GM18907 (cell line): ENCODE measurements around the gene C6orf52.
"Not testable (repeated sequence)": the region's sequence is repeated elsewhere in the genome, so short reads cannot be mapped to it uniquely, and the experiment has no call there.

Experiments used
- ATAC-seq: cut with Tn5 transposase; IDR thresholded peaks from one replicate; pipeline ENCODE4 v1.9.1; 2021; ENCODE audit warnings: mild to moderate bottlenecking, moderate library complexity; ENCODE audit not compliant: unreplicated experiment

Gene C6orf52

DNA sequence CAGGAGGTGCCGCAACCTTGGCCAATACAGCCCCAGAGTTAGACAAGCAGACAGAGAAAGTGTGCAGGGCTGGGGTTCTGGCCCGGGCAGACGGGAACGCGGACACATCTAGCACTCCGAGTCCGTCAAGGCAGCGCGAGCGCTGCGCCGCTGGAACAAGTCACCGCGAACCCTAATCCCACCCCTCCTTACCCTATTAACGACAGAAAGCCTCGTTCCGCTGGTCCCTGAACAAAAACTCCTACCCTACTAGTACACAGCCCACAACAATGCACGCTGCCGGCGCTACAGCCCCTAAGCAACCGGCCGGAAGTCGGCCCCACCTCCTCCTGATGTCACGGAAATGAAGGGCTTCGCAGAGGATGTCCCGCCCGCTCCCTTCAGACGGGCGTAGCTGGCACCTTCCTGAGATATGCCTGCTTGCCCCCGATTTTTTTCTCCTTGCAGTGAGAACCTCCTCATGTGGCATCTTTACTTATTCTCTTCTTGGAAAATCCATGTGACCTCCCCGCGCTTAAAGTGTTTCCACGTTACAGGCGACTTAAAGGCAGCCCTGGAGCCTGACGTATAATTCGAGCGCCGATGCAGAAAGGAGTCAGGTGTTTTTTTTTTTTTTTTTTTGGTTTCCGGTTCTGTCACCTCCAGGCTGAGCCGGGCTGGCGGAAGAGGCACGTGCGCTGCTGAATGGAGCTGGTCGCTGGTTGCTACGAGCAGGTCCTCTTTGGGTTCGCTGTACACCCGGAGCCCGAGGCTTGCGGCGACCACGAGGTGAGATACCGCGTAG lies at the start of gene C6orf52, which contains the start of gene PAK1IP1:
C6orf52 (minus strand) TSS at position 315 of the 784 bp plus-strand sequence. CDS start 7,066 bp downstream, outside the sequence.
PAK1IP1 (plus strand) TSS at position 671 of the 784 bp plus-strand sequence; CDS start at position 685, 14 bp downstream.
- ATAC-seq = peak; percentile 99

GRCh38 chr6:10743515-10743914 lies 49.1 kb upstream of the C6orf52 start:
- ATAC-seq = no peak

GRCh38 chr6:10742251-10742650 lies 47.8 kb upstream of the C6orf52 start:
- no peak for ATAC-seq

- not testable (repeated sequence) for ATAC-seq
These were observed 47.2 kb upstream of the C6orf52 start for GRCh38 chr6:10741643-10742042.

DNA sequence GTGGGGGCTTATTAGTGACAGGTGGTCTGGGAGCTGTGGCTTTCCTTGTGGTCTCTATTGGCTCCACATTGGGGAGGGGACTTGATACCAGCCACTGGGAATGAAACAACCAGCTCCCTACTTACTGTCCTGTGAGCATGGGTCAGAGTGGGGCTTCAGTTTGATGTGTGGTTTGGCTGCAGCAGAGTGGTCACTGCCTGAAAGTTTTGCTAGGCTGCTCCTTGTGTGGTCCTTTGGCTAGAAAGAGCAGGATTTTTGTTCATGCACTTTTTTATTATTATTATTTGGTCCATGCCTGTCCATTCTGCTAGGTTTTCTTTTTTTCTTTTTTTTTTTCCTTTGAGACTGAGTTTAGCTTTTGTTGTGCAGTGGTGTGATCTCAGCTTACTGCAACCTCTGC lies 45.6 kb upstream of the C6orf52 start:
- no peak for ATAC-seq

- ATAC-seq = no peak
These were observed 42.3 kb upstream of the C6orf52 start for GRCh38 chr6:10736731-10737130.

DNA sequence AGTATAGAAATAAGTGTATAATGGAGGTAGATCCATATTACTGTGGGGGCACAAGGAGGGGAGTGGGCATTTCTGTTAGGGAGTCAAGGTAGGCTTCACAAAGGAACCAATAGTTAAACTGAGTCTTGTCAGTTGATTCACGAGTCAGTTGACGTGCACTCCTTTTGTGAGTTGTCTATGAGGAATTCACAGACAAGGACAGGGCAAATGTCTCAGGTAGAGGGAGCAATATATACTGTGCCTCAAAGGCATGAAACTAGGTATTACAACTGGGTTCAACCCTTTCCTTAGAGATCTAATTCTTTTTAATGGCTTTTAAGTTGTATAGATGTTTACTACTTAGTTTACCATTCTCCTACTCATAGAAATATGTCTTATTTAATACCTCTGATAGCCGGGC lies 39.4 kb upstream of the C6orf52 start:
- ATAC-seq = no peak

DNA sequence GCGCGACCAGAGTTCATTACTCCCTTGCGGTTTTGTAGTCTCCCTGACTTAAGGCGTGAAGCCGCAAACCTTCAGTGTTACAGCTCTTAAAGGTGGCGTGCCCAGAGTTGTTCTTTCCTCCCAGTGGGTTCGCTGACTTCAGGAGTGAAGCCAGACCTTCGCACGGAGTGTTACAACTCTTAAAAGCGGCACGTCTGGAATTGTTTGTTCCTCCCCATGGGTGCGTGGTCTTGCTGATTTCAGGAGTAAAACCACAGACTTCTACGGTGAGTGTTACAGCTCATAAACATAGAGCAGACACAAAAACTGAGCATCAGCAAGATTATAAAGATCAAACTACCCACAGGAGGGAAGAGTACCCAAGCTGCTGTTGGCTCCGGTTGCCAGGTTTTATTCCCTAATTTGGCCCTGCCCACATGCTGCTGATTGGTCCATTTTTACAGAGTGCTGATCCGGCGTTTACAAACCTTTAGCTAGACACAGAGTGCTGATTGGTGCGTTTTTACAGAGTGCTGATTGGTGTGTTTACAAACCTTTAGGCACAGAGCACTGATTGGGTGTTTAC lies 38.8 kb upstream of the C6orf52 start:
- ATAC-seq = no peak

DNA sequence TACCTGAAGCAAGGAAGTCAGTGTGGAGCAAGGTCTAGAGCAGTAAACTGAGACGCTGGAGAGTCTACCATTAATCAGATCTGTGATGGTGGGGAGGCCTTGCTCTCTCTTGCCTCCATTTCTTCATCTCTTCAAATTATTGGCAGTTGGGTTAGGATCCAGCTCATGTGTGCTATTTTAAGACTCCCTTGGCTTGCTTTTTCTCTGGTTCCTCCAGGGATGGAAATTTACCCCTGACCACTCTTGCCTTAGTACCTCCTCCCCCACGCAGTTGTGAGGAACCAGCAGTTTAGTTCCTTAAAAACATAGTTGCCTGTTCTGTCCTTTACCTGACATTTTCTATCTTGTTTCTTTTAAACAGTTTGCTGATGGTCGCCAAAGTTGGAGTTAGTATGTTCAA lies 35.8 kb upstream of the C6orf52 start:
- no peak for ATAC-seq

DNA sequence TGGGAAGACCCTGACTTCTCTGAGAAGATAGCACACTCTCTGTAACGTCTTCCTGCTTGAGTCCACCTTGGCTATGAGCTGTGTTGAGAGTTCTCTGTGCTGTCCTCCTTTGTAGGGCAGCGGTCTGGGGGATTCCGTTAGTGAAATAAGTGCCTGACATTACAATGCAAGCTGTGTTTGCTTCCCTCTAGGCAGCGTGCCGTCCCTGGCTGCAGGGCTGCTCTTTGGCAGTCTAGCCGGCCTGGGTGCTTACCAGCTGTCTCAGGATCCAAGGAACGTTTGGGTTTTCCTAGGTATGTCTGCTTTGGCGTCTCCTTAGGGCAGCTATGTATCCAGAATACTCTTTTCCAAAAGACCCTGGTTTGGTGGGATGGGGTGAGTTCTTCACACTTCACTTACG lies 31.3 kb upstream of the C6orf52 start:
- no peak for ATAC-seq

DNA sequence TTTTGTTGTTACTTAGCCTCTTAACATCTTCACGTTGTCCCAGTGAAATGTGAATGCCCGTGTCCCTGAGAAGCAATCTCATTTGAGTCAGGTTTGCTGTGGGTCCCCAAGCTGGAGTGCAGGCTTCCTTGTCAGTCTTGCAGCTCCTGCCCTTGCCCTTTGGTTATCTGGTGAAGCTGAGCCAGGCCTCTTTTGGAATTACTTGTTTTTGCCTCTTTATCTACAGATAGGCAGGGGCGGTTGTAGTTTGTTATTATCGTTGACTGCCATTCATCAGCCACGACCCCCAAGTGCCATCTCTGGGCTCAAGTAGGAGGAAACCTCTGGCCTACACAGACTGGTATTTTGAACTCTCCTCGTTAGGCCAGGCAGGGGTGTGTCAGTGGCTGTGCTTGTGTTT lies 30.6 kb upstream of the C6orf52 start:
- ATAC-seq = no peak

DNA sequence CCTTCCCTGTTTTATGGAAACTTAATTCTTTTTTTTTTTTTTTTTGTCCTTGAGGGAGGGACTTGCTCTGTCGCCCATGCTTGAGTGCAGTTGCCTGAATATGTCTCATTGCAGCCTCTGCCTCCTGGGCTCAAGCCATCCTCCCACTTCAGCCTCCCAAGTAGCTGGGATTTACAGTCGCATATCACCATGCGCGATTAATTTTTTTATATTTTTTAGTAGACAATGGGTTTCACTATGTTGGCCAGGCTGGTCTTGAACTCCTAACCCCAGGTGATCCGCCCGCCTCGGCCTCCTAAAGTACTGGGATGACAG lies 29.1 kb upstream of the C6orf52 start:
- no peak for ATAC-seq

GRCh38 chr6:10722820-10723566 lies 28.6 kb upstream of the C6orf52 start, which contains the start of gene TMEM14C:
TSS of gene TMEM14C (plus strand) at chr6:10723070. CDS start at chr6:10724614, 1,544 bp downstream.
- ATAC-seq = peak; percentile 96

DNA sequence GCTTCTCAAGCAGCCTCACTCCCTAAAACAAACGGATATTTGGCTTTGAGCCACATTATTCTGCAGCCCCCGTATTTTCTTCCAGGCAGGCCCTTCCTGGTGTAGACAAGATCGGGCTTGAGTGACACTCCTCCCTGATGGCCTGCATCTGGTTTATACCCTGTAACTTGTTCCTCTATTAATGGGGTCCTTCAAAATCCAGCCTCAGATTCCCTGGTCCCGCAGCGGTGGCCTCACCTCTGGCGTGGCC lies 28.1 kb upstream of the C6orf52 start:
- no peak for ATAC-seq

DNA sequence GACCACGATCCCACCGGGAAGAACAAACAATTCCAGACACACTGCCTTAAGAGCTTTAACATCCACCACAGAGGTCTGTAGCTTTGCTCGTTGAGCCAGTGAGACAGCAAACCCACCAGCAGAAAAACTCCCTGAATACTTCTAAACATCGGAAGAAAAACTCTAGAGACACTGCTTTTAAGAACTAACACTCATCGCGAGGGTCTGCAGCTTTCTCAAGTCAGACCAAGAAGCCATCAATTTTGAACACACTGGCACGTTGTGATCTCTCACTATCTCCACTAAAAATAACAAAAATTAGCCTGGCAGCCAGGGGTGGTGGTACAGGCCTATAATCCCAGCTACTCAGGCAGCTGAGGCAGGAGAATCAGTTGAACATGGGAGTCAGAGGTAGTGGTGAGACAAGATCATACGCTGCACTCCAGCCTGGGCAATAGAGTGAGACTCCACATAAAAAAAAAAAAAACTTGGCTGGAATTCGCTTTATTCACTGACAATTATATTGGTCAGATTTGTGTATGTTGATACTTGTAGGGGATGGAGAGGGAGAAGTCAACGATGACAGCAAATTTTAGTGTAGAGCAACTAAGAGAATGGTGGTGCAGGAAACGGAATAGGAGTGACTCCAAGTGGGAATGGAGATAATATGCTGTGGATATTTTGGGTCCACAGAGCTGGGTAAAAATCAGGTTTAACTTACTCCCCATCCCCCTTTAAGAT lies 27.6 kb upstream of the C6orf52 start:
- ATAC-seq = no peak

- not testable (repeated sequence) for ATAC-seq
These were observed 26.8 kb upstream of the C6orf52 start for GRCh38 chr6:10720960-10721849.

DNA sequence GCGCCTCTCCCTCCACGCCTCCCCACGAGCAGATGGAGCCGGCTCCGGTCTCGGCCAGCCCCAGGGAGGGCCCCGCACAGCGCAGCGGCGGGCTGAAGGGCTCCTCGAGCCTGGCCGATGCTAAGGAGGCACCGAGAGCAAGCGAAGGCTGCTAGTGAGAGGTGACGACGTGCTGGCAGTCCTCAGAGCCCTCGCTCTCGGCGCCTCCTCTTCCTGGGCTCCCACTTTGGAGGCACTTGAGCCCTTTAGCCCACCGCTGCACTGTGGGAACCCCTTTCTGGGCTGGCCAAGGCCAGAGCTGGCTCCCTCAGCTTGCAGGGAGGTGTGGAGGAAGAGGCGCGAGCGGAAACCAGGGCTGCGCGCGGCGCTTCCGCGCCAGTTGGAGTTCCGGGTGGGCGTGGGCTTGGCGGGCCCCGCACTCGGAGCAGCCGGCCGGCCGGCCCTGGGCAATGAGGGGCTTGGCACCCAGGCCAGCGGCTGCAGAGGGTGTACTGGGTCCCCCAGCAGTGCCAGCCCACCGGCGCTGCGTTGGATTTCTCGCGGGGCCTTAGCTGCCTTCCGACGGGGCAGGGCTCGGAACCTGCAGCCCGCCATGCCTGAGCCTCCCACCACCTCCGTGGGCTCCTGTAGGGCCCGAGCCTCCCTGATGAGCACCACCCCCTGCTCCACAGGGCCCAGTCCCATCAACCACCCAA lies 26.0 kb upstream of the C6orf52 start:
- peak; percentile 34 for ATAC-seq

DNA sequence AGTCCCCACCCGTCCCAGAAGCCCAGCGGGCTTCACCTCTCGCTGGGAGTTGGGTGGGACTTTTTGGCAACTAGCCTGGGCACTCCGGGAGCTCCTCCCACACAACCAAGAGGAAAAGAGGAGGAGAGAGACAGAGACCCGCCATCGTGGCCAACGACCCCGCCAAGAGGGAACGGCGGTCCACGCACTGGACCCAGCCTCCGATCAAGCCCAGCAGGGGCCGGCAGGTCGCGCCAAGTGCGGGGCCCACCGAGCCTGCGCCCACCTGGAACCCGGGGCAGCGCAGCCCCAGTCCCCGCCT lies 25.5 kb upstream of the C6orf52 start:
- no peak for ATAC-seq

DNA sequence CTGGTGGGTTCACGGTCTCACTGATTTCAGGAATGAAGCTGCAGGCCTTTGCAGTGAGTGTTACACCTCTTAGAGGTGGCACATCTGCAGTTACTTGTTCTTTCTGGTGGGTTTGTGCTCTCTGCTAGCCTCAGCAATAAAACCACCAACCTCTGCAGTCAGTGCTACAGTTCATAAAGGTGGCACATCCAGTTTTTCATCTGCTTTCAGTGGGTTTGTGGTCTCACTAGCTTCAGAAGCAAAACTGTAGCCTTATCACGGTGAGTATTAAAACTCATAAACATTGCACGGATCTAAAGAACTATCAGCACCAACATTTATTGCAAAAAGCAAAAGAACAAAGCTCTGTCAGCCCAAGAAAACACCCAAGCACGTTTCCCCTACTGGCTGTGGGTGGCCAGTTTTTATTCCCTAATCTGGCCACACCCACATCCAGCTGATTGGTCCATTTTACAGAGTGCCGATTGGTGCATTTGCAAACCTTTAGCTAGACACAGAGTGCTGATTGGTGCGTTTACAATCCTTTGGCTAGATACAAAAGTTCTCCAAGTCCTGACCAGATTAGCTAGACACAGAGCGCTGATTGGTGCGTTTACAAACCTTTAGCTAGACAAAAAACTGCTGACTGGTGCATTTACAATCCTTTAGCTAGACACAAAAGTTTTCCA lies 25.0 kb upstream of the C6orf52 start:
- ATAC-seq = no peak

DNA sequence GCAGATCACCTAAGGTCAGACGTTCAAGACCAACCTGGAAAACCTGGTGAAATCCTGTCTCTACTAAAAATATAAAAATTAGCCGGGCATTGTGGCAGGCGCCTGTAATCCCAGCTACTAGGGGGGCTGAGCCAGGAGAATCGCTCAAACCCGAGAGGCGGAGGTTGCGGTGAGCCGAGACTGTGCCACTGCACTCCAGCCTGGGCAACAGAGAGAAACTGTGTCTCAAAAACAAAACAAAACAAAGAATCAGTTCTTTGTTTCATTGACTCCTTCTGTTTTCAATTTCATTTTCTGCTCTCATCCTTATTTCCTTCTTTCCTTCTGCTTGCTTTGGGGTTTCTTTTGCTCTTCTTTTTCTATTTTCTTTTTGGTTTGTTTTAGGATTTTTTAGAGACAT lies 19.5 kb upstream of the C6orf52 start:
- ATAC-seq = no peak
